Measurements from ENCODE around the gene TSPAN5. TPM values are rescaled to one million over a fixed set of nuclear protein-coding genes. Genes with fewer than 3 reads are reported as not detected.

The TSPAN5 gene
- polyA plus RNA-seq, 3 donors from 2014 or later = 21.9 to 37.8 (median 27.2) TPM

DNA sequence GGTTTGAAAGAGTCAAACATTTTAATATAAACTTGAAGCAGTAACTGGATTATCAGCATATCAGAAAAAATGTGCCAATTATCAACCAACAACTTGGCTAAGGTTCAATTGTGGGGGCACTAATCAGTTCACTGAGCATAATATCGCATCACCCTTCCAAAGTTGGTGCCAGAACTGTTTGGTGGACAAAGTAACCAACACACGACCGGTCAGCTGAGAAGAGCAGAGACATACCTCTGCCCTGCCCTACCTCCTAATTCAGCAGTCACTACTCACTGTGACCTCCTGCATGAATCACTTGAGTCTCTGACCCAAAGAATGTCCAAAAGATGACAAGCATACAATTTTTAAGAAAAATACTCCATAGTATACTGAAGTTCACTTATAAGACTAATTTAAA, 53.2 kb downstream of the TSPAN5 start:
- Mint-ChIP-seq H3K9me3 (no peaks in the 10 kb centered on the region), H3K27me3 (ENCODE audit: low read depth in 3 of 3) (peaks cover 0 to 3% (median 2%) of the 10 kb centered on the region in 3 donors), H3K27ac (peak overlapping the region in 2 of 6 donors; percentile 19 to 38), H3K4me1 (peaks cover 43 to 63% of the 10 kb centered on the region in 2 donors), H3K36me3 (no peaks in the 10 kb centered on the region), H3K4me3 (no peak overlapping the region)
- no peak for DNase-seq

DNA sequence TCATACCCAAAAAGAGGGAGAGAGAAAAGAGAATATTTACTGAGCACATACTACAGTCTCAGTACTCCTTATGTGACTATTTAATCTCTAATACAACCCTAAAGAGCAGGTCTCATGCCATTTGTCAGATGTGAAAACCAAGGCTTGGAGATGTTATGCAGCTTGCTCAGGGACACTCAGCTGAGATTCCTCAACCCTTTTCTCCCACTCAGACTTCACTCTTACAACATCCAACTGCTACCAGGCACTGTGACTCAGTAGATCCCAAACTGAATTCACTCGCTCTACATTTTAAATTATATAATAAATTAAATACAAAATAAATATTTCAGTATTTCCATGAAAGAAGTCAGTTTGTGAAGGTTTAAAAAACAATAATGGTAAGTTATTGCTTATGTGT, 53.7 kb downstream of the TSPAN5 start:
- Mint-ChIP-seq H3K36me3 (peaks cover 0 to 2% (median 0%) of the 10 kb centered on the region in 3 donors), H3K4me1 (peaks cover 43 to 63% of the 10 kb centered on the region in 2 donors), H3K4me3 (no peak overlapping the region), H3K9me3 (no peaks in the 10 kb centered on the region), H3K27ac (peak overlapping the region in 1 of 6 donors; percentile 66), H3K27me3 (ENCODE audit: low read depth in 3 of 3) (peaks cover 0 to 3% (median 2%) of the 10 kb centered on the region in 3 donors)
- DNase-seq = no peak

DNA sequence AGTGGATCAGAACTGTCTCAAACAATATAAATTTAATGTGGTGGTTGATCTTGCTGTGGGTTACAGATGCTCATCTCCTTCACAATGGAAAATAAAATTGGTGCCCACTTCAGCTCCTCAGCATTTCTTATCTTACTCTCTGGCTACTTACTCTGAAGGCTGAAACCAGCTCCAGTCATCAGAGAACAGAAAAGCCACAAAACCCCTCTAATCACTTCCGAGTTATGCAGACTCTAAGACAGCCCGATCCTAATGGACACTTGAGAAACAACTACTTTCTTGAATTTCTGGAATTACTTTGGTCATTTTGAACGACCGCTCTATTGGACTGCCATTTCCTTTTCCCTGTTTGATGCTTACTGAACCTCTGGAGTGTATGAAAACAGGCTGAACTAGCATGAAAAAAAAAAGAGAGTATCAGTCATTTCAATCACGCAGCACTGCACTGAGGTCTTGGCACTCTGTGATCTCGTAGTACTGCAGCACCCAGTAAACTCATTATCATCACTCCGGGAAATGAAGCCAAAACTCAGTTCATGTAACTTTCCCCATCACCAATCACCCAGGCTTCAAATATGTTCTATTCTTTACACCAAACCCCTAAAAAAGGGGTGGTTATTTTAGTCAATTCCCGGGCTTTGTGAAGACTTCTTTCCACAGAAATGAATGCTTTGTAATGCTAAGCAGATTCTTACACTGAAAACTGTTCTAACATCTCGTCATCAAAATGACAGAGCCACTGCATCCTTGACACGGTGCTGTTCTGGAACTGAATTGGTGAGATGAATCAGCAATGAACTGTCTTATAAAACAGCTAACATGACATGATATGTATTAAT, 54.5 kb downstream of the TSPAN5 start:
- DNase-seq = no peak
- peaks cover 0 to 9% (median 0%) of the 10 kb centered on the region in 3 donors for H3K36me3 Mint-ChIP-seq
- H3K9me3 Mint-ChIP-seq = no peaks in the 10 kb centered on the region
- H3K4me3 Mint-ChIP-seq = peak overlapping the region in 1 of 5 donors; percentile 71
- peaks cover 0 to 3% (median 2%) of the 10 kb centered on the region in 3 donors for H3K27me3 Mint-ChIP-seq (ENCODE audit: low read depth in 3 of 3)
- H3K27ac Mint-ChIP-seq = peak overlapping the region in 2 of 6 donors; percentile 65 to 66
- peaks cover 36 to 59% of the 10 kb centered on the region in 2 donors for H3K4me1 Mint-ChIP-seq

- Mint-ChIP-seq H3K27me3 (ENCODE audit: low read depth in 3 of 3) (peaks cover 0 to 3% (median 2%) of the 10 kb centered on the region in 3 donors), H3K9me3 (no peaks in the 10 kb centered on the region), H3K36me3 (peaks cover 0 to 9% (median 0%) of the 10 kb centered on the region in 3 donors), H3K27ac (peak overlapping the region; percentile 31 to 65 (median 47)), H3K4me1 (peaks cover 29 to 50% of the 10 kb centered on the region in 2 donors), H3K4me3 (peak overlapping the region; percentile 5 to 60 (median 59))
- DNase-seq = no peak
Measured at GRCh38 chr4:98602270-98602669, 56.1 kb downstream of the TSPAN5 start.

DNA sequence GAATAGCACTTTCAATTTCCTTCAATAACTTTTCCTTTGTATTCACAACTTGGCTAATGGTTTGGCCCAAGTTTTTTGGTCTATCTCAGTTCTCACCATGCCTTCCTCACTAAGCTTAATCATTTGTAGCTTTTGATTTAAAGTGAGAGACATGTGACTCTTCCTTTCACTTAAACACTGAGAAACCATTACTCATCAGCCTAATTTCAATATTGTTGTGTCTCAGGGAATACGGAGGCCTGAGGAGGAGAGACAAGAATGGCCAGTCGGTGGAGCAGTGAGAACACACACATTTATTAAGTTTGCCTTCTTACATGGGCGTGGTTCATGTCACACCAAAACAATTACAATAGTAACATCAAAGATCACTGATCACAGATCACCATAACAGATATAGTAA, 56.7 kb downstream of the TSPAN5 start:
- Mint-ChIP-seq H3K4me3 (peak overlapping the region; percentile 21 to 65 (median 60)), H3K27me3 (ENCODE audit: low read depth in 3 of 3) (peaks cover 0 to 3% (median 2%) of the 10 kb centered on the region in 3 donors), H3K36me3 (peaks cover 0 to 9% (median 0%) of the 10 kb centered on the region in 3 donors), H3K4me1 (peaks cover 28 to 47% of the 10 kb centered on the region in 2 donors), H3K9me3 (no peaks in the 10 kb centered on the region), H3K27ac (peak overlapping the region; percentile 12 to 65 (median 34))
- DNase-seq = peak in 1 of 3 donors; percentile 12

DNA sequence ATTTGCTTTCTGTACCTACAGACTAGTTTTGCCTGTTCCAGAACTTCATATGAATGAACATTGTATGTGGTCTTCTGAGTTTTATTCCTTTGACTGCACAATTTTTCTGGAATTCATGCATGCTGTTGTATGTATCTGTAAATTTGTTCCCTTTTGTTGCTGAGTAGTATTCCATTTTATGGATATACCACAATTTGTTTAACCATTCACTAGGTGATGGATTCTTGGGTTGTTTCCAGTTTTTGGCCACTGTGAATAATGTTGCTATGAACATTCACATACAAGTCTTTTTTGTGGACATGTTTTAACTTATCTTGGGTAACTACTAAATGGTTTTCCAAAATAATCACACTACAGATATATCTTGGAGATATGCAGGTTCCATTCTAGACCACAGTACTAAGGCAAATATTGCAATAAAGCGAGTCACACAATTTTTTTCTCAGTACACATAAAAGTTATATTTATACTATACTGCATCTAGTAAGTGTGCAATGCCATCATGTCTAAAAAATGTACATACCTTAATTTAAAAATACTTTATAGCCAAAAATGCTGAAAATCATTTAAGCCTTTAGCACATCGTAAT, 58.7 kb downstream of the TSPAN5 start:
- H3K4me3 Mint-ChIP-seq = no peak overlapping the region

DNA sequence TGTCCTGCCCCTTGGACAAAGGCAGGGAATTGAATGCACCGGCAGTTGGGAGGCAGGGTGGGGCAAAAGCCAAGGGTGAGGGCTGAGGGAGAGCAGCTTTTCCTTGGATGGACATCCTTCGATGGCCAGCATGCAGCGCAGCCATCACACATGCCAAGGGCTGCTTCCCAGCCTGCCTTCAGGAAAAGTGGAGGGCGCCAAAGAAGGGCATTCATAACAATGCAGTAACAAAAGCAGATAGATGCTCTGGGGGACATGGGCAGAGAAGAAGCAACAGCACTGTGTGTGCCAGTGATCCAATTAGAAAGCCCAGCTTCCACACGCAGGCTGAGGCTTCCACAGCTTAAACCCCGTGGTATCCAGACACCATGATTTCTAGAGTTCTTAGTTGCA, 71.5 kb downstream of the TSPAN5 start:
- no peak overlapping the region for H3K4me3 Mint-ChIP-seq
- no peaks in the 10 kb centered on the region for H3K36me3 Mint-ChIP-seq
- H3K4me1 Mint-ChIP-seq = peaks cover 0 to 6% of the 10 kb centered on the region in 2 donors
- no peak overlapping the region for H3K27ac Mint-ChIP-seq
- DNase-seq = no peak
- no peaks in the 10 kb centered on the region for H3K27me3 Mint-ChIP-seq (ENCODE audit: low read depth in 3 of 3)
- H3K9me3 Mint-ChIP-seq = no peaks in the 10 kb centered on the region

More for the DNA sequence above, 58.7 kb downstream of the TSPAN5 start:
- Mint-ChIP-seq H3K4me1 (peaks cover 27 to 44% of the 10 kb centered on the region in 2 donors), H3K27me3 (ENCODE audit: low read depth in 3 of 3) (no peaks in the 10 kb centered on the region), H3K36me3 (peaks cover 0 to 9% (median 0%) of the 10 kb centered on the region in 3 donors), H3K27ac (no peak overlapping the region), H3K9me3 (no peaks in the 10 kb centered on the region)
- no peak for DNase-seq

DNA sequence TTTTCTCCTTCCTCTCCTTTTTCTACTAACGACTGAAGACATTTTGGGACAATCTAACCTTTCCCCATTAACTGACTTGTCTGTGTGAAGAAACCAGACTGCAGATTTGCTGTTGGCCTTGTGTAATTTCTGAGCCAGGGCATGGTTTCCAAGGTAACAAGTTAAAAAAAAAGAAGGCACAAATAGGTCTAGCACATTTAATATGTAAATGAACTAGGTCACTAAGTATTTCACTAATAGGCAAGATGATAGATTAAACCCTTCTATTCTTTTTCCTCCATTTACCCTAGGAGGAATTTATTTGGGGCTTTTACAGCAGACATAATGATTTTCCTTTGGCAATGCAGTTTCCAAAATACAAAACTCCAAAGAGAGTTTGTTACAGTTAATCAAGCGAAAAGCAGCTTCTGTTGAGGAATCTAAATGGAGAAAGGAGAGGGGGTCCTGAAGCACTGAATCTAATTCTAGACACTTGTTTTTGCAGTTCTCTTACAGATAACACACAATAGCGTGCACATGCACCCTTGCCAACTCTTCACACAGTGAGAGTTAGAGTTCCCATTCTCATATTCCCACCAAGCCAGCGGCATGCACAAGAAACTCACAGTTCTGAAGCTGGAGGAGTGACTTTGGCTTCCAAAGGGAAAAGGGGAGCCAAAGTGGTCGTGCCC, 72.0 kb downstream of the TSPAN5 start:
- peaks cover 0 to 1% (median 0%) of the 10 kb centered on the region in 3 donors for H3K27me3 Mint-ChIP-seq (ENCODE audit: low read depth in 3 of 3)
- H3K4me3 Mint-ChIP-seq = no peak overlapping the region
- no peak for DNase-seq
- no peak overlapping the region for H3K27ac Mint-ChIP-seq
- H3K4me1 Mint-ChIP-seq = peaks cover 0 to 6% of the 10 kb centered on the region in 2 donors
- no peaks in the 10 kb centered on the region for H3K9me3 Mint-ChIP-seq
- H3K36me3 Mint-ChIP-seq = no peaks in the 10 kb centered on the region

GRCh38 chr4:98585596-98585995, 72.8 kb downstream of the TSPAN5 start:
- no peak for DNase-seq
- H3K36me3 Mint-ChIP-seq = no peaks in the 10 kb centered on the region
- no peak overlapping the region for H3K27ac Mint-ChIP-seq
- no peak overlapping the region for H3K4me3 Mint-ChIP-seq
- peaks cover 6 to 11% of the 10 kb centered on the region in 2 donors for H3K4me1 Mint-ChIP-seq
- H3K27me3 Mint-ChIP-seq (ENCODE audit: low read depth in 3 of 3) = peaks cover 0 to 1% (median 0%) of the 10 kb centered on the region in 3 donors
- H3K9me3 Mint-ChIP-seq = no peaks in the 10 kb centered on the region

GRCh38 chr4:98584265-98584664, 74.1 kb downstream of the TSPAN5 start:
- no peak overlapping the region for H3K4me3 Mint-ChIP-seq
- H3K36me3 Mint-ChIP-seq = no peaks in the 10 kb centered on the region
- no peak overlapping the region for H3K27ac Mint-ChIP-seq
- H3K4me1 Mint-ChIP-seq = peaks cover 14 to 15% of the 10 kb centered on the region in 2 donors
- DNase-seq = no peak
- H3K9me3 Mint-ChIP-seq = no peaks in the 10 kb centered on the region
- H3K27me3 Mint-ChIP-seq (ENCODE audit: low read depth in 3 of 3) = peaks cover 0 to 1% (median 0%) of the 10 kb centered on the region in 3 donors

DNA sequence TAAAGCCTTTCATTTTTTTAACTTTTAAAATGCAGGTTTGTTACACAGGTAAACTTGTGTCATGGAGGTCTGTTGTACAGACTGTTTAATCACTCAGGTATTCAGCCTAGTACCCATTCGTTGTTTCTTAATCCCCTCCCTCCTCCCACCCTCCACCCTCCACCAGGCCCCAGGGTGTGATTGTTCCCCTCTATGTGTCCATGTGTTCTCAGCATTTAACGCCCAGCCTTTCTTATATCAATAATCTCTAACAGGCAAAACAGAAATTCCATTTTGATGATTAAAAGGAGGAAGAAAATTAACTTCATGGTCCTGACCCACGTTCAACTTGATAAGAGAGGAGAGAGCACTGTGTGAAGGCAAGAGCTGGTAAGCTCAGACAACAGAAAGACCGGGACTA, 75.1 kb downstream of the TSPAN5 start:
- DNase-seq = no peak
- H3K27me3 Mint-ChIP-seq (ENCODE audit: low read depth in 3 of 3) = peaks cover 0 to 1% (median 0%) of the 10 kb centered on the region in 3 donors
- H3K36me3 Mint-ChIP-seq = no peaks in the 10 kb centered on the region
- H3K4me1 Mint-ChIP-seq = peaks cover 21 to 23% of the 10 kb centered on the region in 2 donors
- H3K4me3 Mint-ChIP-seq = no peak overlapping the region
- H3K27ac Mint-ChIP-seq = no peak overlapping the region
- H3K9me3 Mint-ChIP-seq = no peaks in the 10 kb centered on the region

GRCh38 chr4:98581126-98581525, 77.3 kb downstream of the TSPAN5 start:
- H3K4me1 Mint-ChIP-seq = peaks cover 21 to 36% of the 10 kb centered on the region in 2 donors
- no peak overlapping the region for H3K4me3 Mint-ChIP-seq
- no peak overlapping the region for H3K27ac Mint-ChIP-seq
- peaks cover 0 to 6% (median 1%) of the 10 kb centered on the region in 3 donors for H3K36me3 Mint-ChIP-seq
- DNase-seq = no peak
- H3K9me3 Mint-ChIP-seq = no peaks in the 10 kb centered on the region
- peaks cover 0 to 1% (median 0%) of the 10 kb centered on the region in 3 donors for H3K27me3 Mint-ChIP-seq (ENCODE audit: low read depth in 3 of 3)

DNA sequence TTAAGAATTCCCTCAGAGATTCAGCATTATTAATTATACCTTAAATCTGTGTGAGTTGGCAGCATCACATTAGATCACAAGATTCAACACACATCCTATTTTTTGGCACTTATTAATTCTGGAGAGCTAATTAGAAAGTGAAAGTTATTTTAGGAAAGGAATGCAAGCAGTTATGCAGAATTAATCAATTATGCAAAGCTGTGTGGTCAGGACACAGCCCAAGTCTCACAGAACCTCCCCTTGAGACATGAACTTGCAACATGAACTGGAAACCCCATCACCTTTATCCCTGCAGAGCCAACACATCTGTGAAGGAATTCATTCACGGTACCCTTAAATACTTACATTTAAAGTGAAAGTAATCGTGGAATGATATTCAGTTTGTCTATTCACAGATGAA, 80.5 kb downstream of the TSPAN5 start:
- Mint-ChIP-seq H3K27me3 (ENCODE audit: low read depth in 3 of 3) (peaks cover 0 to 1% (median 0%) of the 10 kb centered on the region in 3 donors), H3K9me3 (no peaks in the 10 kb centered on the region), H3K4me1 (peaks cover 17 to 36% of the 10 kb centered on the region in 2 donors), H3K36me3 (peaks cover 8 to 15% (median 13%) of the 10 kb centered on the region in 3 donors), H3K4me3 (peak overlapping the region in 1 of 5 donors; percentile 24), H3K27ac (peak overlapping the region in 1 of 6 donors; percentile 41)
- no peak for DNase-seq
